ENCODE measurements around the gene LINC01488.

LINC01488 gene

DNA sequence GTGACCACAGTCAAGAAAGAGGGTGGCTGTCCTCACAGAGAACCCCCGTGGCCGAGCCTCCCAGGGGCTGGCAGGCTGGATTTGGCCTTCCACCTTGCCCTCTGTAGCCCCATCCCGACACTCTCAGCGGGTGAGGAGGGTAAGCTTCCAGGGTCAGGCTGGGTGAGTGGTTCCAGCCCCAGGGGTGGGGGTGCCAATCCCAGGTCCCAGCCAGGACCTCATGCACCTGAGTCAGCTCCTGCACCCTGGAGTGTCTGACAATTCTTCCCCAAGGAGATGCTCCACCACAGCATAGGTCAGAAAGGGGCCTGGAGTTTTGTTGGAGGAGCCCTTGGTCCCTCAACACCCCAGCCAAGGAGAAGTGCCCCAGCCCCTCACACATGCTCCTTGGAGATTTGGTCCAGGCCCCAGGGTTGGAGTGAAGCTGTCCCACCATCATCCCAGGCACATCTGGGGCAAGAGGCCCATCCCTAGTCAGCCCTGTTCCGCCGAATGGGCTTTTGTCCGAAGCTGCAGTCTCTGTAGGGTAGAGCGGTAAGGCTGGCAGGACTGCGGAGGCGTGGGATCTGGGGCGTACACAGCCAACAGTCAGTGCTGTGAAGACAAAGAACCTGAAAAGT, 8.4 kb downstream of the LINC01488 start:
- H3K27ac ChIP-seq (ENCODE audit: low read depth, low read length), result no peak overlapping the region
- H3K9me3 ChIP-seq (ENCODE audit: insufficient read depth, low read length), result no peaks in the 10 kb centered on the region
- no peak for TF ChIP-seq EZH2phosphoT487 (conservative IDR thresholded peaks at IDR 0.05; ENCODE audit: low read length)
- TF ChIP-seq, protein P1, sequence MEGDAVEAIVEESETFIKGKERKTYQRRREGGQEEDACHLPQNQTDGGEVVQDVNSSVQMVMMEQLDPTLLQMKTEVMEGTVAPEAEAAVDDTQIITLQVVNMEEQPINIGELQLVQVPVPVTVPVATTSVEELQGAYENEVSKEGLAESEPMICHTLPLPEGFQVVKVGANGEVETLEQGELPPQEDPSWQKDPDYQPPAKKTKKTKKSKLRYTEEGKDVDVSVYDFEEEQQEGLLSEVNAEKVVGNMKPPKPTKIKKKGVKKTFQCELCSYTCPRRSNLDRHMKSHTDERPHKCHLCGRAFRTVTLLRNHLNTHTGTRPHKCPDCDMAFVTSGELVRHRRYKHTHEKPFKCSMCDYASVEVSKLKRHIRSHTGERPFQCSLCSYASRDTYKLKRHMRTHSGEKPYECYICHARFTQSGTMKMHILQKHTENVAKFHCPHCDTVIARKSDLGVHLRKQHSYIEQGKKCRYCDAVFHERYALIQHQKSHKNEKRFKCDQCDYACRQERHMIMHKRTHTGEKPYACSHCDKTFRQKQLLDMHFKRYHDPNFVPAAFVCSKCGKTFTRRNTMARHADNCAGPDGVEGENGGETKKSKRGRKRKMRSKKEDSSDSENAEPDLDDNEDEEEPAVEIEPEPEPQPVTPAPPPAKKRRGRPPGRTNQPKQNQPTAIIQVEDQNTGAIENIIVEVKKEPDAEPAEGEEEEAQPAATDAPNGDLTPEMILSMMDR (IDR thresholded peaks at IDR 0.05; ENCODE audit: insufficient read depth, low read length, poor library complexity, severe bottlenecking), result no peak
- no peak overlapping the region for H3K4me2 ChIP-seq (ENCODE audit: low read depth, low read length, poor library complexity, severe bottlenecking)
- no peaks in the 10 kb centered on the region for H3K27me3 ChIP-seq (ENCODE audit: low read length)
- no peaks in the 10 kb centered on the region for H3K9me2 ChIP-seq (replicated peaks; ENCODE audit: insufficient read depth, low read length)
- no peak overlapping the region for H3K9ac ChIP-seq (ENCODE audit: low read length)
- H3K36me3 ChIP-seq (ENCODE audit: low read length), result no peaks in the 10 kb centered on the region
- no peak overlapping the region for H3K4me3 ChIP-seq (ENCODE audit: insufficient read depth, low read length, poor library complexity, severe bottlenecking)
- H3F3A ChIP-seq (ENCODE audit: insufficient read depth), result no peaks in the 10 kb centered on the region
- H2AFZ ChIP-seq (ENCODE audit: low read depth, low read length, severe bottlenecking), result no peak overlapping the region
- no peaks in the 10 kb centered on the region for H4K20me1 ChIP-seq (ENCODE audit: low read depth, low read length)
- no peaks in the 10 kb centered on the region for H3K79me2 ChIP-seq (ENCODE audit: insufficient read depth, low read length)

- Histone ChIP-seq H3F3A (ENCODE audit: insufficient read depth) (no peaks in the 10 kb centered on the region), H3K9ac (ENCODE audit: low read length) (no peak overlapping the region), H3K9me2 (replicated peaks; ENCODE audit: insufficient read depth, low read length) (no peaks in the 10 kb centered on the region), H3K4me2 (ENCODE audit: low read depth, low read length, poor library complexity, severe bottlenecking) (no peak overlapping the region), H2AFZ (ENCODE audit: low read depth, low read length, severe bottlenecking) (no peak overlapping the region), H3K4me3 (ENCODE audit: insufficient read depth, low read length, poor library complexity, severe bottlenecking) (no peak overlapping the region), H4K20me1 (ENCODE audit: low read depth, low read length) (no peaks in the 10 kb centered on the region), H3K9me3 (ENCODE audit: insufficient read depth, low read length) (no peaks in the 10 kb centered on the region), H3K79me2 (ENCODE audit: insufficient read depth, low read length) (no peaks in the 10 kb centered on the region), H3K27ac (ENCODE audit: low read depth, low read length) (no peak overlapping the region), H3K27me3 (ENCODE audit: low read length) (no peaks in the 10 kb centered on the region), H3K36me3 (ENCODE audit: low read length) (no peaks in the 10 kb centered on the region)
- TF ChIP-seq, protein P1 (IDR thresholded peaks at IDR 0.05; ENCODE audit: insufficient read depth, low read length, poor library complexity, severe bottlenecking), result no peak
- no peak for TF ChIP-seq EZH2phosphoT487 (conservative IDR thresholded peaks at IDR 0.05; ENCODE audit: low read length)
These were observed 9.1 kb downstream of the LINC01488 start for GRCh38 chr11:69490516-69490915.

DNA sequence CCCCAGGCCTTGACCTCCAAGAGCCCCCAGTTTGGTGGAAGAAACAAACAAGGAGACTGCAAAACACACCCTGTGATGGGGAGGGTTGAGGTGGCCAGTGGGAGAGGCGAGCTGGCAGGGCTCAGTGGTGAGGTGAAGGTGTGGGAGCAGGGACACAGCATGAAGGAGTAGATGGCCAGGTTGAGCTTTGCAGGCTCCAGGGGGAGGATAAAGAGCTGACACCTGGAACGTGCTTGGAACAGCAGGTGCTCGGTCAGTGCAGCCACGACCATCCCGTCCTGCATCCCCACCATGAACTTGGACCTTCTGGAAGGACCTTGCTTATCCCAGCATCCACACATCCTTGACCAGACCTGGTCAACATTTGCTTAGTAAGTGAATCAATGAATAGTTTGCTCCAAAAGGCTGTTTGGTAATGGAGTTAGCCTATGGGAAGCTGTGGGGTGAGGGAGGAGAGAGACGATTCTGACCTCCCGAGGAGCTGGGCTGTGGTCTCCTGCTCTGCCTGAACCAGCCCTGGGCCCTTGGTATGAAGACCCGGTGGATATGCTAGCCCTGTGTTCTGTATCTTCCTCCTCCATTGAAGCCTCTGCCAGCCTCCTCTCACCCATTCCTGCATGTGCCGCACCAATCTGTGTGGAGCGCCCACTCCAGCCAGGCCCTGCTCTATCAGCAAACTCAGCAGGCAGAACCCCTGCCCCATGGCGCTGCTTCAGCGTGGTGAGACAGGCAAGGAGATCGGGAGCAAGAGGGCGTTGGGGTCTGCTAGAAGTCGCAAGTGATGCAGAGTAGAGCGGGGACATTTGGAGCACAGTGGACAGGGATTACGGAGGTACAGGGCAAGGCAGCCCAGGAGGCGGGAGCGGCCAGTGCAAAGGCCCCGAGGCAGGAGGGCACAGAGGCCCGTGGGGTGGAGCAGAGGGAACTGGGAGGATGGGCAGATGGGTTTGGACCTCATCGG, 9.9 kb downstream of the LINC01488 start:
- Histone ChIP-seq H3F3A (ENCODE audit: insufficient read depth) (no peaks in the 10 kb centered on the region), H3K27ac (ENCODE audit: low read depth, low read length) (no peak overlapping the region), H3K27me3 (ENCODE audit: low read length) (no peaks in the 10 kb centered on the region), H3K4me2 (ENCODE audit: low read depth, low read length, poor library complexity, severe bottlenecking) (no peak overlapping the region), H4K20me1 (ENCODE audit: low read depth, low read length) (no peaks in the 10 kb centered on the region), H3K9me3 (ENCODE audit: insufficient read depth, low read length) (no peaks in the 10 kb centered on the region), H3K9ac (ENCODE audit: low read length) (no peak overlapping the region), H3K4me3 (ENCODE audit: insufficient read depth, low read length, poor library complexity, severe bottlenecking) (no peak overlapping the region), H2AFZ (ENCODE audit: low read depth, low read length, severe bottlenecking) (no peak overlapping the region), H3K36me3 (ENCODE audit: low read length) (no peaks in the 10 kb centered on the region), H3K9me2 (replicated peaks; ENCODE audit: insufficient read depth, low read length) (no peaks in the 10 kb centered on the region), H3K79me2 (ENCODE audit: insufficient read depth, low read length) (no peaks in the 10 kb centered on the region)
- TF ChIP-seq EZH2phosphoT487 (conservative IDR thresholded peaks at IDR 0.05; ENCODE audit: low read length), result no peak
- TF ChIP-seq, protein P1 (IDR thresholded peaks at IDR 0.05; ENCODE audit: insufficient read depth, low read length, poor library complexity, severe bottlenecking), result no peak

Measured in SU-DHL-6 (cell line).